ENCODE results near the gene KIF21A. TPM values are rescaled to one million over a fixed set of nuclear protein-coding genes. Genes with fewer than 3 reads are reported as not detected.
"Not testable (repeated sequence)": the region's sequence is repeated elsewhere in the genome, so short reads cannot be mapped to it uniquely, and the experiment has no call there.

The KIF21A gene
- total RNA-seq = 23.3 and 25.2 TPM in 2 replicates

GRCh38 chr12:39443081-39443928, at the start of gene KIF21A:
Gene KIF21A, minus strand, starts transcription at chr12:39443120. Its CDS starts 150 bp downstream, at chr12:39442970.
- Mint-ChIP-seq H3K9me3 (no peaks in the 10 kb centered on the region), H3K4me1 (ENCODE audit: low read depth) (peaks cover 24% of the 10 kb centered on the region), H3K27me3 (ENCODE audit: insufficient read depth) (peaks cover 2% of the 10 kb centered on the region), H3K36me3 (ENCODE audit: low read depth) (no peaks in the 10 kb centered on the region), H3K4me3 (peak within 1 kb of the TSS; percentile 89), H3K27ac (peak within 1 kb of the TSS; percentile 91)
- intact Hi-C loops (cut with micrococcal nuclease) = loop anchor here (1.0 to 10.0 kb wide), 11 partner anchors 24 to 1126 kb away; partner anchors contain the start of genes ALG10B and SLC2A13
- DNase-seq (ENCODE audit: low spot score) = peak; percentile 84

GRCh38 chr12:39490500-39491282, 47.8 kb upstream of the KIF21A start:
- H3K4me3 Mint-ChIP-seq = no peak overlapping the region
- peaks cover 4% of the 10 kb centered on the region for H3K9me3 Mint-ChIP-seq
- H3K27ac Mint-ChIP-seq = no peak overlapping the region
- H3K4me1 Mint-ChIP-seq (ENCODE audit: low read depth) = no peaks in the 10 kb centered on the region
- no peaks in the 10 kb centered on the region for H3K36me3 Mint-ChIP-seq (ENCODE audit: low read depth)
- intact Hi-C loops (cut with micrococcal nuclease) = no loop called here
- no peaks in the 10 kb centered on the region for H3K27me3 Mint-ChIP-seq (ENCODE audit: insufficient read depth)
- DNase-seq (ENCODE audit: low spot score) = no peak

GRCh38 chr12:39483597-39483996, 40.7 kb upstream of the KIF21A start:
- H3K4me3 Mint-ChIP-seq = no peak overlapping the region
- no peaks in the 10 kb centered on the region for H3K4me1 Mint-ChIP-seq (ENCODE audit: low read depth)
- no peaks in the 10 kb centered on the region for H3K36me3 Mint-ChIP-seq (ENCODE audit: low read depth)
- intact Hi-C loops (cut with micrococcal nuclease) = no loop called here
- H3K27ac Mint-ChIP-seq = no peak overlapping the region
- no peaks in the 10 kb centered on the region for H3K9me3 Mint-ChIP-seq
- H3K27me3 Mint-ChIP-seq (ENCODE audit: insufficient read depth) = peaks cover 2% of the 10 kb centered on the region
- DNase-seq (ENCODE audit: low spot score) = no peak

GRCh38 chr12:39483042-39483441, 40.1 kb upstream of the KIF21A start:
- intact Hi-C loops (cut with micrococcal nuclease) = no loop called here
- no peak for DNase-seq (ENCODE audit: low spot score)
- no peaks in the 10 kb centered on the region for H3K9me3 Mint-ChIP-seq
- H3K4me1 Mint-ChIP-seq (ENCODE audit: low read depth) = no peaks in the 10 kb centered on the region
- H3K27me3 Mint-ChIP-seq (ENCODE audit: insufficient read depth) = peaks cover 2% of the 10 kb centered on the region
- no peak overlapping the region for H3K27ac Mint-ChIP-seq
- H3K4me3 Mint-ChIP-seq = no peak overlapping the region
- no peaks in the 10 kb centered on the region for H3K36me3 Mint-ChIP-seq (ENCODE audit: low read depth)

- H3K9me3 Mint-ChIP-seq = peaks cover 5% of the 10 kb centered on the region
- no peak overlapping the region for H3K27ac Mint-ChIP-seq
- H3K27me3 Mint-ChIP-seq (ENCODE audit: insufficient read depth) = peaks cover 2% of the 10 kb centered on the region
- no peak for DNase-seq (ENCODE audit: low spot score)
- intact Hi-C loops (cut with micrococcal nuclease) = no loop called here
- H3K36me3 Mint-ChIP-seq (ENCODE audit: low read depth) = no peaks in the 10 kb centered on the region
- no peak overlapping the region for H3K4me3 Mint-ChIP-seq
- no peaks in the 10 kb centered on the region for H3K4me1 Mint-ChIP-seq (ENCODE audit: low read depth)
Observed at GRCh38 chr12:39476894-39477293, 34.0 kb upstream of the KIF21A start.

- Mint-ChIP-seq H3K27ac (no peak overlapping the region), H3K9me3 (peaks cover 5% of the 10 kb centered on the region), H3K36me3 (ENCODE audit: low read depth) (no peaks in the 10 kb centered on the region), H3K4me1 (ENCODE audit: low read depth) (no peaks in the 10 kb centered on the region), H3K4me3 (no peak overlapping the region), H3K27me3 (ENCODE audit: insufficient read depth) (peaks cover 3% of the 10 kb centered on the region)
- intact Hi-C loops (cut with micrococcal nuclease) = no loop called here
- DNase-seq (ENCODE audit: low spot score) = no peak
Observed at GRCh38 chr12:39476121-39476520, 33.2 kb upstream of the KIF21A start.

- DNase-seq (ENCODE audit: low spot score); H3K4me1 Mint-ChIP-seq (ENCODE audit: low read depth); H3K9me3 Mint-ChIP-seq; H3K27me3 Mint-ChIP-seq (ENCODE audit: insufficient read depth); H3K27ac Mint-ChIP-seq; intact Hi-C loops (cut with micrococcal nuclease); H3K4me3 Mint-ChIP-seq; H3K36me3 Mint-ChIP-seq (ENCODE audit: low read depth): not testable (repeated sequence)
Observed at GRCh38 chr12:39475136-39475535, 32.2 kb upstream of the KIF21A start.

- intact Hi-C loops (cut with micrococcal nuclease) = loop anchor here (1.0 kb wide), 2 partner anchors 24 to 152 kb away; partner anchors contain the start of genes ABCD2 and KIF21A
- Mint-ChIP-seq H3K27me3 (ENCODE audit: insufficient read depth) (peaks cover 3% of the 10 kb centered on the region), H3K4me3 (no peak overlapping the region), H3K27ac (peak overlapping the region; percentile 62), H3K36me3 (ENCODE audit: low read depth) (peaks cover 5% of the 10 kb centered on the region), H3K4me1 (ENCODE audit: low read depth) (peaks cover 20% of the 10 kb centered on the region), H3K9me3 (peaks cover 11% of the 10 kb centered on the region)
- no peak for DNase-seq (ENCODE audit: low spot score)
Observed at GRCh38 chr12:39467432-39467870, 24.5 kb upstream of the KIF21A start.

GRCh38 chr12:39464976-39465695, 22.2 kb upstream of the KIF21A start:
- Mint-ChIP-seq H3K27ac (no peak overlapping the region), H3K9me3 (peaks cover 11% of the 10 kb centered on the region), H3K27me3 (ENCODE audit: insufficient read depth) (no peaks in the 10 kb centered on the region), H3K36me3 (ENCODE audit: low read depth) (peaks cover 5% of the 10 kb centered on the region), H3K4me1 (ENCODE audit: low read depth) (peaks cover 20% of the 10 kb centered on the region), H3K4me3 (no peak overlapping the region)
- intact Hi-C loops (cut with micrococcal nuclease) = no loop called here
- no peak for DNase-seq (ENCODE audit: low spot score)

- no peaks in the 10 kb centered on the region for H3K9me3 Mint-ChIP-seq
- H3K4me3 Mint-ChIP-seq = no peak overlapping the region
- no peak for DNase-seq (ENCODE audit: low spot score)
- no peaks in the 10 kb centered on the region for H3K27me3 Mint-ChIP-seq (ENCODE audit: insufficient read depth)
- no peak overlapping the region for H3K27ac Mint-ChIP-seq
- H3K4me1 Mint-ChIP-seq (ENCODE audit: low read depth) = no peaks in the 10 kb centered on the region
- intact Hi-C loops (cut with micrococcal nuclease) = no loop called here
- H3K36me3 Mint-ChIP-seq (ENCODE audit: low read depth) = peaks cover 2% of the 10 kb centered on the region
Observed at GRCh38 chr12:39461059-39461458, 18.1 kb upstream of the KIF21A start.

- peaks cover 2% of the 10 kb centered on the region for H3K36me3 Mint-ChIP-seq (ENCODE audit: low read depth)
- no peaks in the 10 kb centered on the region for H3K9me3 Mint-ChIP-seq
- H3K27me3 Mint-ChIP-seq (ENCODE audit: insufficient read depth) = no peaks in the 10 kb centered on the region
- DNase-seq (ENCODE audit: low spot score) = no peak
- H3K4me1 Mint-ChIP-seq (ENCODE audit: low read depth) = no peaks in the 10 kb centered on the region
- no peak overlapping the region for H3K4me3 Mint-ChIP-seq
- H3K27ac Mint-ChIP-seq = no peak overlapping the region
- intact Hi-C loops (cut with micrococcal nuclease) = no loop called here
Observed at GRCh38 chr12:39459027-39459434, 16.1 kb upstream of the KIF21A start.

- intact Hi-C loops (cut with micrococcal nuclease) = no loop called here
- Mint-ChIP-seq H3K4me1 (ENCODE audit: low read depth) (no peaks in the 10 kb centered on the region), H3K9me3 (no peaks in the 10 kb centered on the region), H3K4me3 (no peak overlapping the region), H3K36me3 (ENCODE audit: low read depth) (no peaks in the 10 kb centered on the region), H3K27me3 (ENCODE audit: insufficient read depth) (peaks cover 15% of the 10 kb centered on the region), H3K27ac (no peak overlapping the region)
- no peak for DNase-seq (ENCODE audit: low spot score)
Observed at GRCh38 chr12:39451977-39452376, 9.1 kb upstream of the KIF21A start.
